HL-60/S4 (cell line): ENCODE measurements around the gene SLC47A1.
"Not testable (repeated sequence)": the region's sequence is repeated elsewhere in the genome, so short reads cannot be mapped to it uniquely, and the experiment has no call there.

Source experiments
- in situ Hi-C: fragments of 300-500 bp; cut with MboI; formaldehyde crosslinking; loops from 2 replicates; pipeline ENCODE4 v1.14.3; 2022; ENCODE audit warnings: low sequenced_read_pairs

SLC47A1 gene, protein sequence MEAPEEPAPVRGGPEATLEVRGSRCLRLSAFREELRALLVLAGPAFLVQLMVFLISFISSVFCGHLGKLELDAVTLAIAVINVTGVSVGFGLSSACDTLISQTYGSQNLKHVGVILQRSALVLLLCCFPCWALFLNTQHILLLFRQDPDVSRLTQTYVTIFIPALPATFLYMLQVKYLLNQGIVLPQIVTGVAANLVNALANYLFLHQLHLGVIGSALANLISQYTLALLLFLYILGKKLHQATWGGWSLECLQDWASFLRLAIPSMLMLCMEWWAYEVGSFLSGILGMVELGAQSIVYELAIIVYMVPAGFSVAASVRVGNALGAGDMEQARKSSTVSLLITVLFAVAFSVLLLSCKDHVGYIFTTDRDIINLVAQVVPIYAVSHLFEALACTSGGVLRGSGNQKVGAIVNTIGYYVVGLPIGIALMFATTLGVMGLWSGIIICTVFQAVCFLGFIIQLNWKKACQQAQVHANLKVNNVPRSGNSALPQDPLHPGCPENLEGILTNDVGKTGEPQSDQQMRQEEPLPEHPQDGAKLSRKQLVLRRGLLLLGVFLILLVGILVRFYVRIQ

DNA sequence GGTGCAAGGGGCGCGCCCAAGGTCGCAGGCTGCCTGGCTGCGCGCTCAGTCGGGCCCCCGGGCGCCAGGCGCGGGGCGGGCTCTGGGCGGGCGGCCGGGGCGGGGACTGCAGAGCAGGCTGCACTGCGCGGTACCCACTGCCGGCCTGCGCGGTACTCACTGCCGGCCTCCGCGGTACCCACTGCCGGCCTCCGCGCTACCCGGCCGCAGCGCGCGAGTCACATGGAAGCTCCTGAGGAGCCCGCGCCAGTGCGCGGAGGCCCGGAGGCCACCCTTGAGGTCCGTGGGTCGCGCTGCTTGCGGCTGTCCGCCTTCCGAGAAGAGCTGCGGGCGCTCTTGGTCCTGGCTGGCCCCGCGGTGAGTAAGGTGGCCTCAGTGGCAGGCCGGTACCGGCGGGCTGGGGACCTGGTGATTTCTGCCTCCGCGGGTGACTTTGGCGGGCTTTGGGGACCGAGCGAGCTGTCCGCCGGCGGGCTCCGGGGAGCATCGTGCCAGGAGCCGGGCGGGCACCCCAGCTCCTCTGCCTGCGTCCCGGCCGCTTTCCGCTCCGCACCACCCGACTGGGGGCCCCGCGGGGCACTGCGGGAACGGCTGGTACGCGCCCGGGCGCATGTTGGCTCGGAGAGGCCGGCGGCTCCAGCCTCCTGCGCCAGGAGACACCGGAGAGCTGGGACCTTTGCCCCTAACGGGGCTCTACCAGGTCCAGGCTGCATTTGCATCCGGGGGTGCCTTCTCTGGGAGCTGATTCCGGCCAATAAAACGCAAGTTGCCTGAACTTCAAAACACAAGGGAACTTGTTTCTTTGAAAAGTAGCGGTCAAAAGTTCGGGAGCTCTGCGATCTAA lies at the start of gene SLC47A1:
Gene SLC47A1 (plus strand): TSS at position 137 of the 844 bp plus-strand sequence. CDS start 86 bp downstream, at position 223.
- in situ Hi-C loops = no loop called here

DNA sequence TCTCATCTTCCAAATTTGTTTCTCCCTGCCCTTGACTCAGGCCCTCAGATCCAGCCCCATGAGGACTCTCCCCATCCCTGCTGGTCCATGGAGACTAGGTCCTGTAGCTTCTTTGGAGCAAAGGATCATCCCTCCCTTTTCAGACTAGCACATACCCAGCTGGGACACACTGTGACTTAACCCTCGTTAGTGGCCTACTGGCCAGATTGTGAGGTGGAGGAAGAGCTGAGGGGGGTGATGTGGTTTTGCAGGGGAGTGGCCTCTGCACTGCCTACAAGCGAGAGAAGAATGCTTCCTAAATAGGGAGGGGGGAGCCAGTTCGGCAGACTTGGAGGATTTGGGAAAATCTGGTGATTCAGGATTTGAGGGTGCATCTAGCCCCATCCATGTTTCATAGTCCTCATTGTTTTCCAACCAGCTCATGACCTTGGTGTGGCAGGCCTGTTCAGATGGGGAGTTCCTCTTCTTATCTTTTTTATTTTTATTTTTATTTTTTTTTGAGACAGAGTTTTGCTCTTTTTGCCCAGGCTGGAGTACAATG lies 47.8 kb upstream of the SLC47A1 start:
- in situ Hi-C loops = no loop called here

DNA sequence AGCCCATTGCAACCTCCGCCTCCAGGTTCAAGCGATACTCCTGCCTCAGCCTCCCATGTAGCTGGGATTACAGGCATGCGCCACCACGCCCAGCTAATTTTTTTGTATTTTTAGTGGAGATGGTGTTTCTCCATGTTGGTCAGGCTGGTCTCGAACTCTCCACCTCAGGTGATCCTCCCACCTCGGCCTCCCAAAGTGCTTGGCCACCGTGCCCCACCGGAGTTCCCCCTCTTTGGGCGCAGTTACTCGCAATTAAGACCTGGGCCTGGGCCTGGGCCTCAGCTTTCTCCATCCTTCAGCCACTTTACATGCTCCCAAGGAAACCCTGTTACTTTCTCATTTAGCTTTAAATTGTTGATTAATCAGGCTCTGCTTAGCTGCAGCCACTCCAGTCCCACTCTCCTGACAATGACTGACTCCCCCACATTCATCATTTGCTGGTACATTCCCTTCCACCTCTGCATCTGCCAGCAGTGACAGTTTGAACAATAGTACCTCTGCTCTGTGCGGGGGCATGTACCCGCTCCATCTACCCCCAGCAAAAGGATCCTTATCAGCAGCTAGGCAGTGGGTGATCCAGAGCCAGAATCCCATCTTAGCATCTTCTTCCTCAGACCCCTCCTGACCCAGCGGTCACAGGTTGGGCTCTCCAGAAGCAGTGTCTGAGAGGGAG lies 47.2 kb upstream of the SLC47A1 start:
- in situ Hi-C loops = no loop called here

DNA sequence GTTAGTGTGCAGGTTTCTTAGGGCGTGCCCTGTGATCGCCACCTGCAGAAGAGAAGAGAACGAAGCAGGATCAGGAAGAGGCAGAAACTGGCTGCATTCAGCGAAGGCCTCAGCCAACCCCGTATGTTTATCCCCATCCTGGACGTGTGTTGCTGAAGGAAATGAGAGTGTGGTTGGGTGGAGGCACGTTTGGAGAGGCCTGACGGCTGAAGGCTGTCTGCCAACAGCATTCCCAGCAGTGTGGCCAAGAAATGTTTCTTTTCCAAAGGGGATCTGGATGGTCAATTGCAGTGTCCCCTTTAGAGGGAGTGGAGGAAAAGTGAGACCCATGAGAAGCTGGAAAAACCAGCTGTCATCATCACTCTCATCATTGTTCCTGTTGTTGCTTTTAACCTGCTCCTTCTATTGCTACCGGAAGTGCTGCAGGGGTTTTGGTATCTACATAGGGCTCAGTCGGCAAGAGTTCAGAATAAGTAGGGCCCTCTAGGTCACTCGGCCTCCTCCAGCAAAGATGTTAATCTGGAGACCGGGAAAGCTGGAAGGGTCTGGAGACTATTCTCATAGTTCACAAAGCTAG lies 46.5 kb upstream of the SLC47A1 start:
- in situ Hi-C loops = no loop called here

DNA sequence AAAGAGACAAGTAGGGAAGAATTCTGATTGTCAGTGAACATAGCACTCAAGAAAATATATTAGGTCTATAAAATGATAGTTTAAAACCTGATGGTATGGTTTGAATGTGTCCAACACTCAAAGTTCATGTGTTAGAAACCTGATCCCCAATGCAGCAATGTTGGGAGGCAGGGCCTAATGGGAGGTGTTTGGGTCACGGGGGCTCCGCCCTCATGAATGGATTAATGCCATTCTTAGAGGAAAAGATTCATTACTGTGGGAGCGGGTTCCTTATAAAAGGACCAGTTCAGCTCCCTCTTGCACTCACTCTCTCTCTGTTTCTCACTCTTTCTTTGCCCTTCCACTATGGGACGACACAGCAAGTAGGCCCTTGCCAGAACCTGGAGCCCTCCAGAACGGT lies 41.5 kb upstream of the SLC47A1 start:
- in situ Hi-C loops = no loop called here

DNA sequence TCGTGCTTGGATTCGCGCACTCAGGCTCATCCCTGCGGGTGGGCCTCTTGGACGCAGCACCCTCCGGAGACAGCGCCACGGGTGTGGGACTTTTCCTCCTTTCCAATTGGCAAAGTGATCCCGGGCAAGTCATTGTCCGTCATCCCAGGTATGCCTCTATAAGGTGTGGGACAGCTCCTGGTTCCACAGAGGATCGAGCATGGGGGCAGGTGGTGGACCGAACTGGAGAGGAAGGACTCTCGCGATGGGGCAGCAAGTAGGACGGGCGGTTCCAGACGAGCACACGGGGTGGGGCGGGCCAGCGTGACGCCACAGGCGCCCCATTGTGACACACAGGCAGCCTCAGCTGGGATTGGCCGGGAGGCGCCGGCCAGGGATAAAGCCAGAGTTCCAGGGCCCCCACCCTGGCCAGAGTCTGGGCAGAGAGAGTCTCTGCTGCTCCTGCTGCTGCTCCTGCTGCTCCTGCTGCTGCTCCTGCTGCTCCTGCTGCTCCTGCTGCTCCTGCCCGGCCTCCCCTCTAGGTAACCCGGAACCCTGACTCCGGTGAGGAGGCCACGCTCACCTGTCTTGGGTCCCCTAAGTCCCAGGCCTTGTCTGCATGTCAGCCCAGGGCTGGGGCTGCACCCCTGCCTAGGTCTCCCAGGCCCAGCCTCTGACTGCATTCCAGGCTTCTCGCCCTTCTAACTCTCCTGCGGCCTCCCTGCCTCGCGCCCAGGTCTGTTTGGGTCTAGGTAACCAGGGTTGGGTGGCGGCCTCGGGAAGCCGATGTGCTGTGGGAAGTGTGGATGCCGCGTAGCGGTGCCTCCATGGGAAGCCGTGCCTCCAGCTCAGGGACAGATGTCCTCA lies 38.5 kb upstream of the SLC47A1 start:
- in situ Hi-C loops = no loop called here

DNA sequence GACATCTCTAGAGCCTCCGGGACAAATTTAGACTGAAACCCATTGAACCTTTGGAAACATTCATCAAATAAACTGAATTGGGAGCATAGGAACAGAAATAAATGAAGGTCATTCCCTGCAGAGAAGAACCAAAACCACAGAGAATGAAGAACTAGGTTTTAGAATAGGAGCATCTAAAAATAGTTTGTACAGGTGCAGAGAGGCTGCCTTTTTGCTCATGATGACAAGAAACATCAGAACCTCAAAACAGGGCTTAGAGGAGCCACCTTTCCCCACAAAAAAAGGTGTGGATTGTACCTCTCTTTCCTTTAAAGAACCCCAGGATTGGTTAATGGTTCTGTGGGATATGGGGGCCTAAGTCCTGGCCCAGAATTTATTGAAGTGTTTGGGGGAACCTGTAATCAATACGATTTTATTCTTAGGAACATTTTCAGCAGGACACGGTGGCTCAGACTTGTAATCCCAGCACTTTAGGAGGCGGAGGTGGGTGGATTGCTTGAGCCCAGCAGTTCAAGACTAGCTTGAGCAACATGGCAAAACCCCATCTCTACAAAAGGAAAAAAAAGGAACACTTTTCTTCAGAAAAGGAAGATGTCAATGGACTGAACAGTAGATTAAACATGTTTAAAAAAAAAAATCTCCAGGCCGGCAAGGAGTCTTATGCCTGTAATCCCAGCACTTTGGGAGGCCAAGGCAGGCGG lies 37.7 kb upstream of the SLC47A1 start:
- in situ Hi-C loops = no loop called here

DNA sequence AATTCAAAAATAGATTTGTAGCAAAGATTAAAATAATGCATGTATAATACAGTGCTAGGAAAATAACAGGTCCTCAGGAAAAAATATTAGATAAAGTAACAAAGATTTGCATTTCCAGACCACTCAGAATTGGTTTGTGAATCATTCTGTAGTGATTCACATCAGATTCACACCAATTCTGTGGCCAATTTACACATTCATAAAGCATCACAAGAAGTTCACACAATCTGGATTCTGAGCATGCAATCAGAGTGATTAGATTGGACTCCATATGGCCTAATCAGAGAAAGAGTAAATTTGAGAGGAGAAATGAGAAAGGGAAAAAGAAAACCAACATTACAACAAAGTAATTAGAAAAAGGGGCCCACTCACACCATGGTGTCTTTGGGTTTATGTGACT lies 36.0 kb upstream of the SLC47A1 start:
- in situ Hi-C loops = no loop called here

DNA sequence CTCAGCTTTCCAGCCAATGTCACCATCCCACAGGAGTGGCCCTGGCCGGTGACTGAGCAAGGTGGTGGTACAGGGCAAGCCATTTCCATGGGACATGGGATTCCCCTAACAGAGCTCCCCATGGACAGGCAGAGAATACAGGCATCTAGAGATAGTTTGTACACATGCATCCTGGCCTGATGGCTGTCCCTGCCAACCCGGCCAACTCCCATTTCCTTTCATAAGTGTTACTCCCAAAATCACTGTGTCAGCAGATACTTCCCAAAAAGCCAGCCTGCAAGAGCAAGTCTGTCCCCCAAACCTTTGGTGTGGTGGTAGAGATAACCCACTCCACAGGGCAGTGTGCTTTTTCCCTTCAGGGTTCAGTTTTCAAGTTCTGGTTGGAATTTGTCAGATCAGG lies 32.4 kb upstream of the SLC47A1 start:
- in situ Hi-C loops = no loop called here

DNA sequence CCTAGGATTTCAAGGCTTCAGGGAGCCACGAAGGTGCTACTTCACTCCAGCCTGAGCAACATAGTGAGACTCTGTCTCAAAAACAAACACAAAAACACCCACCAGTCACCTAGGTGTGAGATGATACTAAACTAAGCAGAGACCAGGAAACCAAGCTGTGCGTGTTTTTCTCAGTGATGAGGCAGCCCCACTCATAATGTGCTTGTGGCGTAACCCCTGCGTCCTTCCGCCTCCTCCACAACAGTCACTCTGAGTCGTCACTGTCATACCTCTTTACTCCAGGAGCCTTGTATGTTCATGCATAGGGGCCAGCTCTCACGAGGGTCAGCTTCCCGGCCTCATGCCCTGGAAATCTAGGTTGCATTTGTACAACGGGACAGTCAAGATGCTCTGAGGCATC lies 31.1 kb upstream of the SLC47A1 start:
- in situ Hi-C loops = no loop called here

DNA sequence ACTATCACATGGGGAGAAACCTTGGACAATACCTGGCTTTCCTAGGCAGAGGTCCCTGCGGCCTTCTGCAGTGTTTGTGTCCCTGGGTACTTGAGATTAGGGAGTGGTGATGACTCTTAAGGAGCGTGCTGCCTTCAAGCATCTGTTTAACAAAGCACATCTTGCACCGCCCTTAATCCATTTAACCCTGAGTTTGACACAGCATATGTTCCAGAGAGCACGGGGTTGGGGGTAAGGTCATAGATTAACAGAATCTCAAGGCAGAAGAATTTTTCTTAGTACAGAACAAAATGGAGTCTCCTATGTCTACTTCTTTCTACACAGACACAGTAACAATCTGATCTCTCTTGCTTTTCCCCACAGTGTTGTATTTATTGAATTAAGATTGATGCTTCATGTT lies 28.1 kb upstream of the SLC47A1 start:
- in situ Hi-C loops = not testable (repeated sequence)

DNA sequence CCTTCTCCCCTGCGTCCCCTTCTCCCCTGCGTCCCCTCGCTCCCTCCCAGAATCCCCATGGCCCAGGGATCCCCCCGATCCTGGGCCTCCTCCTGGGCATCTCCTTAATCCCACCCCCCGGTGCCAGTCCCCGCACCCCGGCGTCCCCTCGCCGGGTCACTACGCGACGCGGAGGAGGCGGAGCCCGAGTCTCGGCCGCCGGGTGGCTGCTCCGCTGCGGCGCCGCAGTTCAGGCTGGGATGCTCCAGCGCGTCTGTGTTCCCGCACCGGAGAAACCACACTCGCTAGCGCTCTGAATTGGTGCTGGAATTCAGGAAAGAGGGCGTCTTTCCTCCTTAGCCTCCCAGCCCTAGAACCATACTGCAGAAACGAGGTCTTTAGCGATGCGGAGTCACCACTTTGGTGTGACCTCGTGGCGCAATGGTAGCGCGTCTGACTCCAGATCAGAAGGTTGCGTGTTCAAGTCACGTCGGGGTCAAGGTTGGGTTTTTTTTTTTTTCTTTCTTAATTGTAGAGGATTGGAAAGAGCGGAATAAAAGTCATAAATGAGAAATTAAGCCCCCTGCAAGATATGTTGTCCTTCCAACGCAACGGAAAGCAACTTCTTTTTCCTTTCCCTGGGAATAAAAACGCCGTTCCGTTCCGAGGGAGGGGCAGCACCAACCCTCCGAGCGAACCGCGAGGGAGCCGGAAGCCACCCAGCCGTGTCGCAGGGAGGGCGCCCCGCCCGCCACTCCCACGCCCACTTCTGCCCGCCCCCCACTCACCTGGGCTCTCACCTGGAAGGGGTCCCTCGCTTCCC lies 25.7 kb upstream of the SLC47A1 start:
- in situ Hi-C loops = no loop called here

DNA sequence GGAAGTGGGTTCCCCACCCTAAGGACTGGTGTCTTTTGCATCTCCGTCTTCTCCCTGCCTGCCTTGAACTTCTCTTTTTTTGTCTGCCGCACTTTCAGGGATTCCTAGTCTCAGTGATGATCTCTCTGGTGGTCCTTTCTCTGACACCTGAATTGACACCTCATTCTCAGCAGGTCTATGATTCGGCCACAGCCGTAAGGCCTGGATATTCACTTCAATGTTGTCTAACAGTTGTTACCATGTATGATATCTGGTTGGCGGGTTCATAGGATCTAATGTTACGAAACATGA lies 25.1 kb upstream of the SLC47A1 start:
- in situ Hi-C loops = no loop called here

DNA sequence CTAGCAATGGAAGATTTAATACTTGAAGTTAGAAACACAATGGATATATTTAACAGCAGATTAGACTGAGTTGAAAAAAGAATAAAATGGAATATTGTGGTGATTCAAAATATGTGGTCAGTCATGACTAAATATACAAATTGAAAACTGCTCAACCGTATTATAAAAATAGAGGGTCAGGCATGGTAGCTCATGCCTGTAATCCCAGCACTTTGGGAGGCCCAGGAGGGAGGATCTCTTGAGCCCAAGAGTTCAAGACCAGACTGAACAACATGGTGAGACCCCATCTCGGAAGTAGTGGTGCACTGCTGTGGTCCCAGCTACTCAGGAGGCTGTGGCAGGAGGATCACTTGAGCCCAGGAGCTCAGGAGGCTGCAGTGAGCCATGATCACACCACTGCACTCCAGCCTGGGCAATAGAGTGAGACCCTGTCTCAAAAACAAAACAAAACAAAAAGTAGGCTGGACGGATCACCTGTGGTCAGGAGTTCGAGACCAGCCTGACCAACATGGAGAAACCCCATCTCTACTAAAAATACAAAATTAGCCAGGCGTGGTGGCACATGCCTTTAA lies 24.3 kb upstream of the SLC47A1 start:
- in situ Hi-C loops = not testable (repeated sequence)

DNA sequence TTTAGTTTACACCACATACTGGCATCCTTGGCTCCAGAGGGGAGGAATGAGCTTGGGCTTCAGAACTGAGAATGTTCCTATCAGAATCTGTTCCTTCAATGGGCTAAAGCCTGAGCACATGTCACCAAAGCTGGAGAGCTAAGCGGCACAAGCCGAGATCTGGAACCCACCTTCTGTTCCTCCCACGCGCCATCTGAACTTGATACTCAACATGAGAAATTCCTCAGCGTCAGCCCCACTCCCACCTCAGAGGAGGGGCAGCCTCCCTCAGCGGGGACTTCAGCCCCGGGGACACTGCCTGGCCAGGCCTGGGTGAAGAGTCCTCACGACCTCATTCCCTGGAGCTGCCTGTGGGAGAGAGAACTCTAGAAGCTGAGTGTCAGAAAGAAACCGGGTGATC lies 22.8 kb upstream of the SLC47A1 start:
- in situ Hi-C loops = loop anchor here (10.0 kb wide), 1 partner anchor 244 kb away; no protein-coding TSS in a partner anchor

DNA sequence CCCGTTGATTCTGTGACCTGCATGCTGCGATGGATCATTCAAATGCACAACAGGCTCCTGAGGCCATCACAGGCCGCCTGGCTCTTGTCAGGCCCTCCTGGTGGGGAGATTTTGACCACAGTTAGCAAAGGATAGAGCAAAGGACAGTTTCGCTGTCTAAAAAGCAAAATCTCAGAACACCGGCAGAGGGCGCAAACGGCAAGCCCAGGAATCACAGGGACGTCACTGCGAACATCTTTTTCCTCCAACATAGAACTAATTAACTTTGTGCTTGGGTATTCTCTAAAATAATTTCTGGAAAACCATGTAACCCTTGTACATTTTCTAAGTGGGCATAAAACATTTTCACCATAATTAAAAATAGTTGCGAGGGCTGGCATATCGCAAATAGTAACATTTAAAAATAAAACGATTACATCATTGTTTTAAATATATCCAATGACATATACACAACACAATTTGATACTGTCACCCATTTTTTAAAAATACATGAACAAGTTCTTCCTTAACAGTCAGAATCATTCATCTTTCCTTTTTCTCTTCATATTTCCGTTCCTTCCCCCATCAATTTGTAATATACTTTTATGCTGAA lies 19.7 kb upstream of the SLC47A1 start:
- in situ Hi-C loops = loop anchor here (10.0 kb wide), 1 partner anchor 241 kb away; no protein-coding TSS in a partner anchor

DNA sequence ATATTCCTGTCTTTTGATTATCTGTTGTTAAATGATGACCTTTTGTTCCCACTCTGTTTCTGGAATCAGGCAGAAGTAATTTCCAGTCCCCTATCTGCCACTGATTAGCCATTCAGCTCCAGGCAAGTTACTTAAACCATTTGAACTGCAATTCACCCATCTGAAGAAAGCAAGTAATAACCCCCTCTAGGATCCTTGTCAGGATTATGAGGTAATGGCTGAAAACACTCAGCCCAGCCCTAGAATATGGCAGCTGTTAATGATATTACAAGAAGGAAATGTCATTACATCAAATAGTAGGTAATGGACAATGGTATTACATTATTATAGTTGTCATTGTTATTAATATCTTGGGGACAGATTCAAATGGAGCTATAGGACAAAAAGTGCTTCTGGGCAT lies 16.0 kb upstream of the SLC47A1 start:
- in situ Hi-C loops = loop anchor here (10.0 kb wide), 1 partner anchor 237 kb away; no protein-coding TSS in a partner anchor
